HepG2 (cell line): ENCODE measurements around the gene ATAD3A. TPM values are rescaled to one million over a fixed set of nuclear protein-coding genes. Genes with fewer than 3 reads are reported as not detected.

Experiments
- ATAC-seq: fragments of 200-7000 bp; cut with Tn5 transposase; 3 replicates; pipeline ENCODE4 v1.9.1; 2020; ENCODE audit warnings: mild to moderate bottlenecking, moderate library complexity
- BruUV-seq: library from RNA; stranded (reverse); fragments of 400-500 nt; replicated peaks from 2 replicates; lab custom pipeline; 2021; lab: Mats Ljungman, UMichigan
- CTCF ChIA-PET: fragments of 300-600 bp; formaldehyde crosslinking; extraction: SDS; loops from one replicate; lab custom pipeline; 2021; ENCODE audit warnings: low total read pairs, inconsistent platforms, low intra/inter-chr PET ratio; lab: Yijun Ruan, JAX
- POLR2A ChIA-PET: fragments of 350-600 bp; sonication (Branson Sonifier 250); formaldehyde crosslinking; loops from one replicate; lab custom pipeline; 2020; ENCODE audit warnings: antibody characterized with exemption, inconsistent platforms; lab: Yijun Ruan, JAX
- DNase-seq: peaks from one replicate; pipeline ENCODE4 v3.0.0-alpha.2; 2015; ENCODE audit warnings: low spot score
- FAIRE-seq: peaks from 3 replicates; lab custom pipeline; 2011; peaks lifted over from hg19 to GRCh38; lab: Jason Lieb, UNC
- H2AFZ ChIP-seq: one replicate; pipeline ENCODE4 v1.6.1; 2011; ENCODE audit warnings: low read length, inconsistent platforms
- H3K27ac ChIP-seq: fragments of 300-600 bp; 3 replicates; pipeline ENCODE4 v1.8.0; 2011; ENCODE audit warnings: mixed run types, mild to moderate bottlenecking, mixed read lengths, low read length, inconsistent platforms; ENCODE audit not compliant: insufficient read depth; ENCODE audit errors: extremely low read length
- H3K27me3 ChIP-seq, 2 experiments: fragments of 200-600 bp in 1 of 2; 2 replicates in 1 of 2; 3 replicates in 1 of 2; pipeline versions ENCODE4 v1.6.0 to v1.8.0; 2011; ENCODE audit warnings: low read length in 2 of 2, mild to moderate bottlenecking in 2 of 2, moderate library complexity in 2 of 2, inconsistent platforms in 1 of 2; ENCODE audit not compliant: insufficient read depth in 2 of 2, control insufficient read depth in 1 of 2
- H3K36me3 ChIP-seq, 2 experiments: fragments of 200-600 bp in 1 of 2; replicated peaks in 1 of 2; 2 replicates in 1 of 2; 3 replicates in 1 of 2; pipeline versions ENCODE4 v1.5.1 to v1.8.0; 2011; ENCODE audit warnings: low read length in 2 of 2, inconsistent platforms in 1 of 2; ENCODE audit not compliant: insufficient read depth in 2 of 2, control insufficient read depth in 1 of 2
- H3K4me1 ChIP-seq: 2 replicates; pipeline ENCODE4 v1.5.1; 2012; ENCODE audit warnings: low read length, inconsistent platforms; ENCODE audit not compliant: insufficient read depth
- H3K4me2 ChIP-seq: 2 replicates; pipeline ENCODE4 v1.6.0; 2011; ENCODE audit warnings: low read depth, low read length, inconsistent platforms
- H3K4me3 ChIP-seq, 3 experiments: fragments of 200-600 bp in 1 of 3; sonication (generic), shearing (Covaris generic) in 1 of 3; replicated peaks in 1 of 3; 2 replicates each; pipeline ENCODE4 v1.5.1; 2011 to 2016; ENCODE audit warnings: low read length in 3 of 3, inconsistent platforms in 2 of 3, low read depth in 2 of 3, mild to moderate bottlenecking in 2 of 3, control low read depth in 1 of 3, mixed read lengths in 1 of 3; ENCODE audit not compliant: insufficient read depth in 1 of 3
- H3K79me2 ChIP-seq: one replicate; pipeline ENCODE4 v1.6.1; 2011; ENCODE audit warnings: low read length, inconsistent platforms; ENCODE audit not compliant: insufficient read depth
- H3K9ac ChIP-seq: 2 replicates; pipeline ENCODE4 v1.6.0; 2011; ENCODE audit warnings: mild to moderate bottlenecking, low read depth, low read length, inconsistent platforms; ENCODE audit not compliant: insufficient read depth
- H3K9me3 ChIP-seq: 2 replicates; pipeline ENCODE4 v1.5.1; 2012; ENCODE audit warnings: mild to moderate bottlenecking, low read length
- H4K20me1 ChIP-seq: 2 replicates; pipeline ENCODE4 v1.6.0; 2011; ENCODE audit warnings: inconsistent platforms, mild to moderate bottlenecking, low read length, moderate library complexity; ENCODE audit not compliant: insufficient read depth
- PAX8 ChIP-seq: sonication (generic); formaldehyde crosslinking; IDR thresholded peaks from 2 replicates; pipeline ENCODE4 v1.8.0; 2022; ENCODE audit warnings: mild to moderate bottlenecking, missing genetic modification reagents, borderline replicate concordance
- REL ChIP-seq: sonication (generic); formaldehyde crosslinking; conservative IDR thresholded peaks from 2 replicates; pipeline ENCODE4 v1.8.0; 2022; ENCODE audit warnings: mild to moderate bottlenecking, missing genetic modification reagents, moderate library complexity
- ZC3H13 ChIP-seq: sonication (generic); formaldehyde crosslinking; IDR thresholded peaks from 2 replicates; pipeline ENCODE4 v1.8.1; 2023; ENCODE audit warnings: mild to moderate bottlenecking, missing genetic modification reagents, moderate library complexity
- ZNF12 ChIP-seq: sonication (generic); formaldehyde crosslinking; IDR thresholded peaks from 2 replicates; pipeline ENCODE4 v1.5.0; 2020; ENCODE audit warnings: missing genetic modification reagents
- ZNF138 ChIP-seq: sonication (generic); formaldehyde crosslinking; IDR thresholded peaks from 2 replicates; pipeline ENCODE4 v1.5.0; 2020; ENCODE audit warnings: mild to moderate bottlenecking, low read depth, missing genetic modification reagents
- ZNF235 ChIP-seq: sonication (generic); formaldehyde crosslinking; IDR thresholded peaks from 2 replicates; pipeline ENCODE4 v1.8.1; 2023; ENCODE audit warnings: mild to moderate bottlenecking, missing genetic modification reagents, borderline replicate concordance
- ZNF263 ChIP-seq: sonication (generic); formaldehyde crosslinking; IDR thresholded peaks from 2 replicates; pipeline ENCODE4 v1.4.0; 2020; ENCODE audit warnings: missing genetic modification reagents
- ZNF678 ChIP-seq: sonication (generic); formaldehyde crosslinking; IDR thresholded peaks from 2 replicates; pipeline ENCODE4 v1.4.0; 2020; ENCODE audit warnings: mild to moderate bottlenecking, missing genetic modification reagents
- whole genome bisulfite sequencing: methylation state at CpG from one replicate; pipeline ENCODE4 v1.1.6; 2017; ENCODE audit warnings: low lambda C conversion rate; 5-methylcytosine and 5-hydroxymethylcytosine counted together
- in situ Hi-C: cut with HindIII; loops from 2 replicates; pipeline ENCODE4 v1.10.0; 2017; ENCODE audit warnings: low pct_unique_long_range_greater_than_20kb; ENCODE audit not compliant: extremely low pct_ligation_motif_present
- intact Hi-C: fragments of 100-400 bp; cut with micrococcal nuclease; formaldehyde crosslinking; loops from one replicate; pipeline ENCODE4 v1.10.0; 2022; ENCODE audit not compliant: unreplicated experiment
- polyA plus RNA-seq, 8 experiments: library from polyadenylated mRNA; depleted of rRNA in 3 of 8; stranded (reverse) in 7 of 8; unstranded in 1 of 8; fragments of >200 nt; fragmentation: Illumina TruSeq in 4 of 8; extraction: Trizol in 4 of 8; gene quantifications; 2 replicates each; pipeline versions ENCODE4 v1.2.1 to v1.2.3, GENCODE V29; 2011 to 2016; ENCODE audit warnings: low read depth in 4 of 8, missing spikeins in 1 of 8, mixed read lengths in 1 of 8; ENCODE audit not compliant: insufficient read depth in 1 of 8
- total RNA-seq, 5 experiments: library from RNA; depleted of rRNA; stranded (reverse); fragments of >200 nt; fragmentation: Illumina TruSeq; extraction: Trizol; gene quantifications; 2 replicates each; pipeline ENCODE4 v1.2.3, GENCODE V29; 2016; ENCODE audit warnings: low read depth in 1 of 5
- TF ChIP-seq, protein P1 (sequence below): sonication (generic); formaldehyde crosslinking; IDR thresholded peaks from 2 replicates; pipeline ENCODE4 v1.5.0; 2020; ENCODE audit warnings: mild to moderate bottlenecking, missing genetic modification reagents
- TF ChIP-seq, protein P2 (sequence below): sonication (generic); formaldehyde crosslinking; conservative IDR thresholded peaks from 2 replicates; pipeline ENCODE4 v1.4.0; 2020; ENCODE audit warnings: mild to moderate bottlenecking, missing genetic modification reagents, moderate library complexity
- TF ChIP-seq, protein P3 (sequence below): sonication (generic); formaldehyde crosslinking; IDR thresholded peaks from 2 replicates; pipeline ENCODE4 v1.5.1; 2020; ENCODE audit warnings: missing genetic modification reagents, mild to moderate bottlenecking, borderline replicate concordance
- TF ChIP-seq, protein P4 (sequence below): sonication (generic); formaldehyde crosslinking; IDR thresholded peaks from 2 replicates; pipeline ENCODE4 v1.8.0; 2022; ENCODE audit warnings: missing genetic modification reagents, mild to moderate bottlenecking, moderate library complexity, borderline replicate concordance

ATAD3A gene
- total and polyA plus RNA-seq, 2 of the 13 experiments (the other 11 are each of a cell fraction or from before 2014, with no cell fraction given) = 10.6 to 49.0 TPM

DNA sequence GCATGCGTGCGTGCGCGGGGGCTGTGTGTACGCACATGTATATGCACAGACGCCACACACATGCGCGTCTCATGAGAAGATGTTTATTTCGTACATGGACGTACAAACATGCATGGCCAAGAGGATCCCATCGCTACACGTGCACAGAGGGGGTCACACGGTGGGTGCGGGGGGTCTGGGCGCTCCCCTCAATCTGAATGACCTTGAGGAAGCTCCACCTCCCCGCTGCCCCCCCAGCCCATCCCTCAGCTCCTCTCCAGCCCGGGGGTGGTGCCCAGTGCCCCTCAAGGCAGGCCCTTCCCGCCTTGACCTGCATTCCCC lies 27.0 kb downstream of the ATAD3A start (continued):
- TF ChIP-seq, protein P1, sequence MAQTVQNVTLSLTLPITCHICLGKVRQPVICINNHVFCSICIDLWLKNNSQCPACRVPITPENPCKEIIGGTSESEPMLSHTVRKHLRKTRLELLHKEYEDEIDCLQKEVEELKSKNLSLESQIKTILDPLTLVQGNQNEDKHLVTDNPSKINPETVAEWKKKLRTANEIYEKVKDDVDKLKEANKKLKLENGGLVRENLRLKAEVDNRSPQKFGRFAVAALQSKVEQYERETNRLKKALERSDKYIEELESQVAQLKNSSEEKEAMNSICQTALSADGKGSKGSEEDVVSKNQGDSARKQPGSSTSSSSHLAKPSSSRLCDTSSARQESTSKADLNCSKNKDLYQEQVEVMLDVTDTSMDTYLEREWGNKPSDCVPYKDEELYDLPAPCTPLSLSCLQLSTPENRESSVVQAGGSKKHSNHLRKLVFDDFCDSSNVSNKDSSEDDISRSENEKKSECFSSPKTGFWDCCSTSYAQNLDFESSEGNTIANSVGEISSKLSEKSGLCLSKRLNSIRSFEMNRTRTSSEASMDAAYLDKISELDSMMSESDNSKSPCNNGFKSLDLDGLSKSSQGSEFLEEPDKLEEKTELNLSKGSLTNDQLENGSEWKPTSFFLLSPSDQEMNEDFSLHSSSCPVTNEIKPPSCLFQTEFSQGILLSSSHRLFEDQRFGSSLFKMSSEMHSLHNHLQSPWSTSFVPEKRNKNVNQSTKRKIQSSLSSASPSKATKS (CRISPR knock-in tag) = no peak
- TF ChIP-seq ZNF235 (no peak), REL (CRISPR knock-in tag) (no peak), ZNF138 (CRISPR knock-in tag) (no peak)
- TF ChIP-seq, protein P2, sequence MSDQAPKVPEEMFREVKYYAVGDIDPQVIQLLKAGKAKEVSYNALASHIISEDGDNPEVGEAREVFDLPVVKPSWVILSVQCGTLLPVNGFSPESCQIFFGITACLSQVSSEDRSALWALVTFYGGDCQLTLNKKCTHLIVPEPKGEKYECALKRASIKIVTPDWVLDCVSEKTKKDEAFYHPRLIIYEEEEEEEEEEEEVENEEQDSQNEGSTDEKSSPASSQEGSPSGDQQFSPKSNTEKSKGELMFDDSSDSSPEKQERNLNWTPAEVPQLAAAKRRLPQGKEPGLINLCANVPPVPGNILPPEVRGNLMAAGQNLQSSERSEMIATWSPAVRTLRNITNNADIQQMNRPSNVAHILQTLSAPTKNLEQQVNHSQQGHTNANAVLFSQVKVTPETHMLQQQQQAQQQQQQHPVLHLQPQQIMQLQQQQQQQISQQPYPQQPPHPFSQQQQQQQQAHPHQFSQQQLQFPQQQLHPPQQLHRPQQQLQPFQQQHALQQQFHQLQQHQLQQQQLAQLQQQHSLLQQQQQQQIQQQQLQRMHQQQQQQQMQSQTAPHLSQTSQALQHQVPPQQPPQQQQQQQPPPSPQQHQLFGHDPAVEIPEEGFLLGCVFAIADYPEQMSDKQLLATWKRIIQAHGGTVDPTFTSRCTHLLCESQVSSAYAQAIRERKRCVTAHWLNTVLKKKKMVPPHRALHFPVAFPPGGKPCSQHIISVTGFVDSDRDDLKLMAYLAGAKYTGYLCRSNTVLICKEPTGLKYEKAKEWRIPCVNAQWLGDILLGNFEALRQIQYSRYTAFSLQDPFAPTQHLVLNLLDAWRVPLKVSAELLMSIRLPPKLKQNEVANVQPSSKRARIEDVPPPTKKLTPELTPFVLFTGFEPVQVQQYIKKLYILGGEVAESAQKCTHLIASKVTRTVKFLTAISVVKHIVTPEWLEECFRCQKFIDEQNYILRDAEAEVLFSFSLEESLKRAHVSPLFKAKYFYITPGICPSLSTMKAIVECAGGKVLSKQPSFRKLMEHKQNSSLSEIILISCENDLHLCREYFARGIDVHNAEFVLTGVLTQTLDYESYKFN (CRISPR knock-in tag) = no peak

DNA sequence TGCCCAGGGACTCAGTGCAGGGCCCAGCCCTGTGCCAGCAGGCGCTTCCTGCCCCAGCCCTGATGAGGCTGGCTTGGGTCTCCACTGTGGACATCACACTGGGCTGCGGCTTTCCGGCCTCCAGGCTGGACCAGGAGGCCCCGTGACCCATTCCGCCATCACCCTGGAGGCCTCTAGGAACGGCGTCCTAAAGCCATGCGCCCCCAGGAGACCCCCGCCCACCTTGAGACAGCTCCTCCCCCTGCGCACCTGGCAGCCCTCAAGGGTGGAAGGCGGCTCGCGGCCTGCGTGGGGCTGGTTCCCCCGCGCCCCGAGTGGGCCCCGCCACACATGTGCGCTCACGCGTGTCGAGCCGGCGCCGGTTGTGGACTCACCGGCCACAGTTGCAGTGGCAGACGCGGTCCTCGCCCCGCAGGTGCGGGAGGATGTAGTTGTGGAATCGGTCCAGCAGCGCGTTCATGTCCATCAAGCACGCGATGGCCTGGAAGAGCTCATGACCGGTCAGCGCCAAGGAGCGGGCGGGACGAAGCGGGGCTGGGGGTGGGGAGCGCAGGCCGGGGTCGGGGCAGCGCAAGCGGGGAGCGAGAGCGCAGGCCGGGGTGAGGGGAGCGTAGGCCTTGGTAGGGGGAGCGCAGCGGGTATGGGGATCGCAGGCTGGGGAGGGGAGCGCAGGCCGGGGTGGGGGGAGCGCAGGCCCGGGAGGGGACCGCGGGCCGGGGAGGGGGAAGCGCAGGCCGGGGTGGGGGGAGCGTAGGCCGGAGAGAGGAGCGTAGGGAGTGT lies 27.5 kb downstream of the ATAD3A start:
- H3K4me2 ChIP-seq = no peak overlapping the region
- no peak for FAIRE-seq
- no peak overlapping the region for H3K9ac ChIP-seq
- no peak for DNase-seq
- no peak overlapping the region for H3K27ac ChIP-seq
- peaks cover 5 to 14% of the 10 kb centered on the region in 2 experiments; a peak in 3 of 5 replicates for H3K36me3 ChIP-seq
- peak; percentile 7; the same call in 1 of the 3 replicates for ATAC-seq
- no peaks in the 10 kb centered on the region for H3K79me2 ChIP-seq
- CTCF ChIA-PET = no interaction called here
- no peaks in the 10 kb centered on the region for H3K27me3 ChIP-seq
- H3K4me3 ChIP-seq = no peak overlapping the region
- H3K9me3 ChIP-seq = no peaks in the 10 kb centered on the region
- in situ Hi-C loops = no loop called here
- no TSS peak for BruUV-seq
- 99% methylated on average over 58 of the region's 66 CpGs for WGBS
- H3K4me1 ChIP-seq = no peaks in the 10 kb centered on the region
- H2AFZ ChIP-seq = no peak overlapping the region
- POLR2A ChIA-PET = no interaction called here
- no peaks in the 10 kb centered on the region for H4K20me1 ChIP-seq
- intact Hi-C loops = no loop called here
- TF ChIP-seq ZNF263 (CRISPR knock-in tag) = no peak
- no peak for TF ChIP-seq ZNF678 (CRISPR knock-in tag)
- TF ChIP-seq, protein P3, sequence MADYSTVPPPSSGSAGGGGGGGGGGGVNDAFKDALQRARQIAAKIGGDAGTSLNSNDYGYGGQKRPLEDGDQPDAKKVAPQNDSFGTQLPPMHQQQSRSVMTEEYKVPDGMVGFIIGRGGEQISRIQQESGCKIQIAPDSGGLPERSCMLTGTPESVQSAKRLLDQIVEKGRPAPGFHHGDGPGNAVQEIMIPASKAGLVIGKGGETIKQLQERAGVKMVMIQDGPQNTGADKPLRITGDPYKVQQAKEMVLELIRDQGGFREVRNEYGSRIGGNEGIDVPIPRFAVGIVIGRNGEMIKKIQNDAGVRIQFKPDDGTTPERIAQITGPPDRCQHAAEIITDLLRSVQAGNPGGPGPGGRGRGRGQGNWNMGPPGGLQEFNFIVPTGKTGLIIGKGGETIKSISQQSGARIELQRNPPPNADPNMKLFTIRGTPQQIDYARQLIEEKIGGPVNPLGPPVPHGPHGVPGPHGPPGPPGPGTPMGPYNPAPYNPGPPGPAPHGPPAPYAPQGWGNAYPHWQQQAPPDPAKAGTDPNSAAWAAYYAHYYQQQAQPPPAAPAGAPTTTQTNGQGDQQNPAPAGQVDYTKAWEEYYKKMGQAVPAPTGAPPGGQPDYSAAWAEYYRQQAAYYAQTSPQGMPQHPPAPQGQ = no peak
- no peak for TF ChIP-seq ZNF12 (CRISPR knock-in tag)
- TF ChIP-seq, protein P4, sequence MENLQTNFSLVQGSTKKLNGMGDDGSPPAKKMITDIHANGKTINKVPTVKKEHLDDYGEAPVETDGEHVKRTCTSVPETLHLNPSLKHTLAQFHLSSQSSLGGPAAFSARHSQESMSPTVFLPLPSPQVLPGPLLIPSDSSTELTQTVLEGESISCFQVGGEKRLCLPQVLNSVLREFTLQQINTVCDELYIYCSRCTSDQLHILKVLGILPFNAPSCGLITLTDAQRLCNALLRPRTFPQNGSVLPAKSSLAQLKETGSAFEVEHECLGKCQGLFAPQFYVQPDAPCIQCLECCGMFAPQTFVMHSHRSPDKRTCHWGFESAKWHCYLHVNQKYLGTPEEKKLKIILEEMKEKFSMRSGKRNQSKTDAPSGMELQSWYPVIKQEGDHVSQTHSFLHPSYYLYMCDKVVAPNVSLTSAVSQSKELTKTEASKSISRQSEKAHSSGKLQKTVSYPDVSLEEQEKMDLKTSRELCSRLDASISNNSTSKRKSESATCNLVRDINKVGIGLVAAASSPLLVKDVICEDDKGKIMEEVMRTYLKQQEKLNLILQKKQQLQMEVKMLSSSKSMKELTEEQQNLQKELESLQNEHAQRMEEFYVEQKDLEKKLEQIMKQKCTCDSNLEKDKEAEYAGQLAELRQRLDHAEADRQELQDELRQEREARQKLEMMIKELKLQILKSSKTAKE = no peak
- no peak for TF ChIP-seq ZC3H13 (CRISPR knock-in tag)
- TF ChIP-seq PAX8 (CRISPR knock-in tag) = no peak
